HEK293 (cell line): Measurements from ENCODE around the gene MSI1.

Experiments
- CTCF ChIP-seq: fragments of 450-650 bp; formaldehyde crosslinking; IDR thresholded peaks from 2 replicates; pipeline ENCODE4 v1.5.1; 2016; ENCODE audit warnings: missing biosample characterization, missing genetic modification characterization
- ZNF121 ChIP-seq: fragments of 450-650 bp; formaldehyde crosslinking; IDR thresholded peaks from 2 replicates; pipeline ENCODE4 v1.5.1; 2016; ENCODE audit warnings: missing biosample characterization, missing genetic modification characterization
- ZNF138 ChIP-seq: fragments of 450-650 bp; formaldehyde crosslinking; IDR thresholded peaks from 2 replicates; pipeline ENCODE4 v1.5.1; 2016; ENCODE audit warnings: missing biosample characterization, missing genetic modification characterization, borderline replicate concordance
- ZNF311 ChIP-seq: fragments of 450-650 bp; formaldehyde crosslinking; IDR thresholded peaks from 2 replicates; pipeline ENCODE4 v1.5.1; 2017; ENCODE audit warnings: missing biosample characterization, missing genetic modification characterization, borderline replicate concordance
- ZNF830 ChIP-seq: fragments of 450-650 bp; IDR thresholded peaks from 2 replicates; pipeline ENCODE4 v1.5.0; 2018; ENCODE audit warnings: missing biosample characterization, missing genetic modification characterization, low read depth, mild to moderate bottlenecking, moderate library complexity

DNA sequence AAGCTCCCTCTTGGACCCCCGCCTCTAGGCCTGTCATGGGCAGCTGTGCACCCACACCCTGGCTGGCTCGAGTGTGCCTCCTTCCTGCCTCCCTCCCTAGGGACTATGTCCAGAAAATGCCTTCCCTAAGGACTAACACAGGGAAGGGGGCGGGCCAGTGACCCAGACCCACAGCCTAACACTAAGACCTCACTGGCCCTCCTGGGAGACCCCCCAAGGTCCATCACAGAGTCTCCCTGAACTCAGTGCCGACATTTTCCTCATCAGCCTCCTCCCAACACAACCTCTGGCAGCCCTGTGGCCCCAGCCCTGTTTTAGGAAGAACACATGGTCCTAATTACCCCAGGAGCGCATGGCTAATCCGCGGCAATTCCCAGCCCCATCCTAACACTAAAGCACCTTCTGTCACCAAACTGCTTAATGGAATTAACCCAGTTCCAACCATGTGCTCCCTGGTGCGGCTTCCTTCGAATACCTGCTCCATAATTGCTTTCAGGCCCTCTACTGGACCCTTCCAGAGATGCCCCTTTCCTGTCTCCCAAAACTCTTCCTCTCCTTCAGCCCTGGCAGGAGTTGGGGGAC lies 5.6 kb downstream of the MSI1 start:
- no peak for TF ChIP-seq ZNF121
- no peak for TF ChIP-seq CTCF (tag by site-specific recombination)
- no peak for TF ChIP-seq ZNF138 (tag by site-specific recombination)
- TF ChIP-seq ZNF830 (tag by site-specific recombination), result no peak
- no peak for TF ChIP-seq ZNF311 (tag by site-specific recombination)
